Stomach (tissue), 4 donors: ENCODE measurements around the gene CYP27C1.

ENCODE experiments used
- EP300 ChIP-seq: sonication (generic); formaldehyde crosslinking; IDR thresholded peaks from one replicate; pipeline ENCODE4 v1.6.1; 2017; ENCODE audit warnings: antibody characterized with exemption
- POLR2A ChIP-seq, 4 donors: fragments of 450-650 bp; IDR thresholded peaks; one replicate each; pipeline ENCODE4 v1.6.1; 2016; ENCODE audit warnings: antibody characterized with exemption in 4 of 4, control low read depth in 2 of 4, mild to moderate bottlenecking in 1 of 4, moderate library complexity in 1 of 4
- POLR2AphosphoS5 ChIP-seq, 3 donors: sonication (generic); formaldehyde crosslinking; IDR thresholded peaks; one replicate each; pipeline ENCODE4 v1.6.1; 2016; ENCODE audit warnings: antibody characterized with exemption in 3 of 3
- TF ChIP-seq, protein P1 (sequence below), 7 experiments: fragments of 450-650 bp in 4 of 7; fragments of 200-600 bp in 3 of 7; sonication (generic) in 3 of 7; IDR thresholded peaks; one replicate each; pipeline ENCODE4 v1.5.1; 2016 to 2019; ENCODE audit warnings: antibody characterized with exemption in 7 of 7, control low read depth in 2 of 7, mild to moderate bottlenecking in 1 of 7

- TF ChIP-seq, protein P1, sequence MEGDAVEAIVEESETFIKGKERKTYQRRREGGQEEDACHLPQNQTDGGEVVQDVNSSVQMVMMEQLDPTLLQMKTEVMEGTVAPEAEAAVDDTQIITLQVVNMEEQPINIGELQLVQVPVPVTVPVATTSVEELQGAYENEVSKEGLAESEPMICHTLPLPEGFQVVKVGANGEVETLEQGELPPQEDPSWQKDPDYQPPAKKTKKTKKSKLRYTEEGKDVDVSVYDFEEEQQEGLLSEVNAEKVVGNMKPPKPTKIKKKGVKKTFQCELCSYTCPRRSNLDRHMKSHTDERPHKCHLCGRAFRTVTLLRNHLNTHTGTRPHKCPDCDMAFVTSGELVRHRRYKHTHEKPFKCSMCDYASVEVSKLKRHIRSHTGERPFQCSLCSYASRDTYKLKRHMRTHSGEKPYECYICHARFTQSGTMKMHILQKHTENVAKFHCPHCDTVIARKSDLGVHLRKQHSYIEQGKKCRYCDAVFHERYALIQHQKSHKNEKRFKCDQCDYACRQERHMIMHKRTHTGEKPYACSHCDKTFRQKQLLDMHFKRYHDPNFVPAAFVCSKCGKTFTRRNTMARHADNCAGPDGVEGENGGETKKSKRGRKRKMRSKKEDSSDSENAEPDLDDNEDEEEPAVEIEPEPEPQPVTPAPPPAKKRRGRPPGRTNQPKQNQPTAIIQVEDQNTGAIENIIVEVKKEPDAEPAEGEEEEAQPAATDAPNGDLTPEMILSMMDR (IDR thresholded peaks at IDR 0.05) = no peak
- TF ChIP-seq EP300 = no peak
- TF ChIP-seq POLR2A (IDR thresholded peaks at IDR 0.05) = no peak
- TF ChIP-seq POLR2AphosphoS5 (IDR thresholded peaks at IDR 0.05) = no peak
Measured at GRCh38 chr2:127150996-127151395, 69.1 kb downstream of the CYP27C1 start.
